HG03521 (cell line): ENCODE measurements around the gene TNFRSF6B.

Experiments
- ATAC-seq: cut with Tn5 transposase; IDR thresholded peaks from one replicate; pipeline ENCODE4 v1.9.1; 2021; ENCODE audit warnings: mild to moderate bottlenecking, moderate library complexity; ENCODE audit not compliant: unreplicated experiment

The TNFRSF6B gene

DNA sequence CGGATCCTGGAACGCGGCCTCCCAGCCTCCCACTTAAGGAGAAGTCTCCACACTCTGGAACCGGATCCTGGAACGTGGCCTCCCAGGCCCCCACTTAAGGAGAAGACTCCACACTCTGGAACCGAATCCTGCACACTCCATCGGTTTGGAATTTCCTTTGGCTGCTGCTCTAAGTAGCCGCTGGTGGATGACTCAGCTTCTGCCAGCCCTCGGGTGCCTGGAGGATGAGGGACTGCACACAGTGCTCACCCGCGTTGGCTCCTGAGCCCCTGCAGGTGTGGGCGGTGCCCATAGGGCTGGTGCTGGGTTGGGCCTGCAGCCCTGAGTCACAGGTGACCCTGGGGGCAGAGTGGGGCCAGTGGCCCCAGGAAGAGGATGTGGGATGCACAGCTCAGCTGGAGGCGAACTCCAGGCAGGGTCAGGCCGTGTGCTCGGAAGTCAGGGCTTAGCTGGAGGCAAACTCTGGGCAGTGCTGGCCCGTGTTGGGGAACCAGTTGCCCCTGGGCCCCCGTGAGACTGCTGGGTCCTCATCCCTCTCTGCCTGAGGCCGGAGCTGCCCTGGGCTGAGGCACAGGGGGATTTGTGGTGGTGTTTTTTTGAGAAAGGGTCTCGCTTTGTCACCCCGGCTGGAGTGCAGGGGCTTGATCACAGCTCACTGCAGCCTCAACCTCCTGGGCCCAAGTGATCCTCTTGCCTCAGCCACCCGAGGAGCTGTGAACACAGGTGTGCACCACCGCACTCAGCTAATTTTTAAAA is 13.9 kb upstream of the TNFRSF6B start:
- no peak for ATAC-seq

DNA sequence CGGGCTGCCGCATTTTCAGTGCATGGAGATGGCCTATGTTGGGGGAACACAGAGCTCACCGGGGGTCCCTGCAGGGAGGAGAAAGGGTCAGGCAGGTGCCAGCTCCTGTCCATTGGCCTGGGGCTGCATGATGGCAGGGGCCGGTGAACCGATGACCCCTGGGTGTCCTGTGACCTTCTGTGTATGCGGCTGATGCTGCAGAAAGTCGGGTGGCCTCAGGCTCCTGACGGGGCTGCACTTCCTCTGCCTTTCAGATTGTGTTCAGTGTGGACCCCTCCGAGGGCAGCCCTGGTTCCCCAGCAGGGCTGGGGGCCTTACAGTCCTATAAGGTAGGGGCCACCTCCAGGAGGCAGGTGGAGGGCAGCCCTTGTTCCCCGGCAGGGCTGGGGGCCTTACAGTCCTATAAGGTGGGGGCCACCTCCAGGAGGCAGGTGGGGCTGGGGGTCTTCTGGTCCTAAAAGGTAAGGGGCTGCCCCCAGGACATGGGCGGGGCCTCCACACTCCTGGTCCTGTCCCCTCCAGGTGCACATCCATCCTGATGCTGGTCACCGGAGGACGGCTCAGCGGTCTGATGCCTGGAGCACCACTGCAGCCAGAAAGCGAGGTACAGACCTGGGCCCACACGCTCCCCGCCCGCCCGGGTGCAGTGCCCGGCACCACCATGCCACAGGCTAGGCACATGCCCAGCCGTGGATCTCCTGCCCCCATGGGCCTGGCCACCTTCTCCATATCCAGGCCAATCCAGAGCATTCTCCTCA is 11.0 kb upstream of the TNFRSF6B start:
- ATAC-seq: no peak

DNA sequence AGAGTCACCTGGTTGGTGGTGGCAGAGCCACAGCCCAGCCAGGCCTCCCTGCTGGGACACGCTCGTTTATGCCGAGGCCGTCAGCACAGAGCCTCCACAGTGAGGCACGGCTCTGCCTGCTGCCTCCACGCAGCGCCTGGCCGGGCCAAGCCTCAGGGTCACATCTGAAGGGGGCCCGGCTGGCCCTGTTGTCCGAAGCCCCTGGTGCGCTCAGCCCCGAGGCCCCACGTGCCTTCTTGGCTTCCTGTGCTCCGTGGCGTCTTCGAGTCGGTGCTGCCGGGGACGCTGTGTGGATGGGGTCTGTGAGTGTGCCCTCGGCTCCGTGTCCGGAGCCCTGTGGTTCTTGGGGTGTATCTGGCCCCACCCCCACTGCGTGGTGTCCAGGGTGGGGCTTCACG is 10.4 kb upstream of the TNFRSF6B start:
- ATAC-seq: no peak

DNA sequence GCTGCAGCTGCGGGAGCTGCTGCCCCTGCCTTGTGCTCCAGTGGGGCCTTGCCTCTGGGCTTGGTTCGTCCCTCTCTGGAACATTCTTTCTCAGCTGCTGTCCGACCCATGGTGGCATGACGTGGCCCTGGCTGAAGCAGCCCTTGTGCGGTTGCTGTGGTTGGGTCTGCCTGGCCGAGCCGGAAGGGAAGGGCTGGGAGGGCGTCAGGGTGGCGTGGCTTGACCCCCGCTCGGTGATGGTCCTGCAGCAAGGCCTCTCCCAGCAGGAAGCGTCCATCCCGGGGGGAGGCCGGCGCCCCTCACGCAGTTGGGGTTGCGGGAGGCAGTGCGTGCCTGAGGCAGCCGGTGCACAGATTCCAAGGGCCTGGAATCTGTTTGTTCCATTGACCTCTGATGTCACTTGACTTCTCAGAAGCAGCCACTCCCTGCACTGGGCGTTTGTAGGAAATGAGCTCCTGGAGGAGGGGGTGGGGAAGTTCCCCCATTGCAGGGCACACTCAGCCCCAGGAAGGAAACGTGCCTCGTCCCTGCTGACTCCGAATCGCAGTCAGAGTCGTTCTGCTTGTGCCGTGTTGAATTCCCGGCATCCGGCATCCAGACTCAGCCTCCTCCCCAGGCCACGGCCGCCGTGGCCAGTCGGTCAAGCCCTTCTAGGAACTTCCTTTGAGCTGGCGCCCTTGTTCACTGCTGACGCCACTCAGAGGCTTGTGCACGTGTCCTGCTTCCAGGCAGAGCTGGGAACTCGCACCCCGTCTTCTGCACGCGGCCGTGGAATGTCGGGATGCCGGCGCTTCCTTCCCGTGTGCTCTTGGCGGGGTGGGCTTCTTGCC is 9.7 kb upstream of the TNFRSF6B start:
- ATAC-seq: no peak

DNA sequence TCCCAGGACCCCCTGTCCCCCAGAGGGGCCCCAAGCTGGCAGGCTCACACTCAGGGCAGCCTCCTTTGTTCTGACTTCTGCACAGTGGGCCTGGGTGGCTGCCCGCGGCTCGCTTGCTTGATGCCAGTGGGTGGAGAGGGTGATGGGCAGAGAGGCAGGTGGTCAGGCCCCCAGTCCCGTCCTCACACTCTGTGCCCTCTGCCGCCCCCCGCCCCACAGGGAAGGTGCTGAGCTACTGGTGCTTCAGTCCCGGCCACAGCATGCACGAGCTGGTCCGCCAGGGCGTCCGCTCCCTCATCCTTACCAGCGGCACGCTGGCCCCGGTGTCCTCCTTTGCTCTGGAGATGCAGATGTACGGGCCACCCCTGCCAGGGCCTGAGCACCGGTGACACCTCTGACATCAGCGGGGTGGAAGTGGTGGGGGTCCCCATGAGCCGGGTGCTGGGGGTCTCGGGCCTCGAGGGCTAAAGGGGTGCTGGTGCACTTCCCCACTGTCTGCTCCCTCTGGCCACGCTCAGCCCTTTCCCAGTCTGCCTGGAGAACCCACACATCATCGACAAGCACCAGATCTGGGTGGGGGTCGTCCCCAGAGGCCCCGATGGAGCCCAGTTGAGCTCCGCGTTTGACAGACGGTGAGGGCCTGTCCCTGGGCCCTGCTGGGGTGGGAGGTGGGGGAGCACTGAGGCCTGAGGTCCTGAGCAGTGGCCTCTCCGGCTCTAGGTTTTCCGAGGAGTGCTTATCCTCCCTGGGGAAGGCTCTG is 8.9 kb upstream of the TNFRSF6B start:
- ATAC-seq: no peak

GRCh38 chr20:63688228-63689045 is 8.0 kb upstream of the TNFRSF6B start:
- ATAC-seq: no peak

- no peak for ATAC-seq
Measured at GRCh38 chr20:63689046-63690002, 7.1 kb upstream of the TNFRSF6B start.

DNA sequence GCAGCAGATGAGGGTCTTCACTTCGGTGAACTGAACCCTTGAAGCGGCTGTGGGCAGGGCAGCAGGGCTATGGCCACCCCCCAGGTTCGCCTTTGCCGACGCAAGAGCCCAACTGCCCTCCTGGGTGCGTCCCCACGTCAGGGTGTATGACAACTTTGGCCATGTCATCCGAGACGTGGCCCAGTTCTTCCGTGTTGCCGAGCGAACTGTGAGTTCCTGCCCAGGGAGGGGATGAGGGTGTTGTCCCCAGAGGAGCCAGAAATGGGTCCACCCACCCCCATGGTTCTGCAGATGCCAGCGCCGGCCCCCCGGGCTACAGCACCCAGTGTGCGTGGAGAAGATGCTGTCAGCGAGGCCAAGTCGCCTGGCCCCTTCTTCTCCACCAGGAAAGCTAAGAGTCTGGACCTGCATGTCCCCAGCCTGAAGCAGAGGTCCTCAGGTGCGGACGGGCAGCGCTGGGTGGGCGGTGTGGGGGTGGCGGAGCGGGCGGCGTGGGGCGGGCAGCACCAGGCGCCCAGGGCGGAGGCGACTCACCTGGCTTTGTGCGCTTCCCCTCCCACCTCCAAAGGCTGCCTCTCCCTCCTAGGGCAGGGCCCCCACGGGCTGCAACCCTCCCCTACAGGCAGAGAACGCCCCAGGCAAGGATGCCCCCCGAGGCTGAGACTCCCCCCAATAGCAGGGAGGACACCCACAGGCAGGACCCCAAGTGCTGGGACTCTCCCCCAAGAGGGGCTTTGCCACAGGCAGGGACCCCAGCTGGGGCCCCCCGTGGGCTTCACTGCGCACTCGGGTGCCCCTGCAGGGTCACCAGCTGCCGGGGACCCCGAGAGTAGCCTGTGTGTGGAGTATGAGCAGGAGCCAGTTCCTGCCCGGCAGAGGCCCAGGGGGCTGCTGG is 6.2 kb upstream of the TNFRSF6B start:
- no peak for ATAC-seq

- ATAC-seq: no peak
Measured at GRCh38 chr20:63690898-63691710, 5.3 kb upstream of the TNFRSF6B start.

DNA sequence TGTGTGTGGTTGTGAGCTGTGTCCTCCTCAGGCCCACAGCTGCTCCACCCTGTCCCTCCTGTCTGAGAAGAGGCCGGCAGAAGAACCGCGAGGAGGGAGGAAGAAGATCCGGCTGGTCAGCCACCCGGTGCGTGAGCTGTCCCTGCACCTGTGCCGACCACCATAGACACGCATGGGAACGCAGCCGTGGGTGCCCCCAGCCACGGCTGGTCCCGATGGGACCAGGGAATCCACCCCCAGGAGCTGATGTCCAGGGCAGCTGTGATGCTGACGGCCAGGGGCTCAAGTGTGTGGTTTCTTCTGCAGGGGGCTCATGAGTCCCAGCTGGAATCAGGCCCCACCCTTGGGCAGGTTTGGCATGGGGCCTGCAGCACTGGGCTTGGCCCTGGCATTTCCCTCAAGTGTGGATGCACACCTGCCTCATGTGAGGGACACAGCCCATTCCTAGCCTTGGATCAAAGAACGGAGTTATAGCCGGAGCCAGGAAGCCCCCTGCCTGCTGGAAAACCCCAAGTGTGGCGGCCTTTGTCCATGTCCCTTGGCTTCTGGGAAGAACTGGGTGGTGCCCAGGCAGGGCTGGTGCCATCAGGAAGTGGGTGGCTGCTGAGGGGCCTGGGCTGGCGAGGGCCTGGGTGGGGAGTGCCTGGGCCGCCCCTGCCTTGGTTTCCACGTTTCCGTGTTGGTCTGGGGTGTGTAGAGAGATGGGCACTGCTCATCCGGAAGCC is 4.6 kb upstream of the TNFRSF6B start:
- ATAC-seq: no peak

DNA sequence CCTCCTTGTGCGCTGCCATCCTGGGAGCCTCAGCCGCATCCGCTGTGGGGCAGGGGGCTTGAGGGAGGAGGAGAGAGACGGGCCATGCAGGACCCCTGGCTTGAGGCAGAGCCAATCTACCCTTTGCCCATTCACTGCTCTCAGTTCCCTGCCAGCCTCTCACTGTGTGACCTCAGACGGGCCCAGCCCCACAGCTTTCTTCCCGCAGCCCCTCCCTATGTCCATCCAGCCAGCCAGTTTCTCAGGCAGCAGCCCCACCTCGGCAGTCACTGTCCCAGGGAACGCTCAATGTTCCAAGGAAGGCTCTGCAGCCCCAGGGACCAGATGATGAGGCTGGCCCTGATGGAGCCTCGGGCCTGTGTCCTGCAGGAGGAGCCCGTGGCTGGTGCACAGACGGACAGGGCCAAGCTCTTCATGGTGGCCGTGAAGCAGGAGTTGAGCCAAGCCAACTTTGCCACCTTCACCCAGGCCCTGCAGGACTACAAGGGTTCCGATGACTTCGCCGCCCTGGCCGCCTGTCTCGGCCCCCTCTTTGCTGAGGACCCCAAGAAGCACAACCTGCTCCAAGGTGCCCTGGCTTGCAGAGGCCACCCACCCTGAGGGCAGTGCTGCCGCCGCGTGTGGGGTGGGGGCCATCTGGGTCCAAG is 3.9 kb upstream of the TNFRSF6B start:
- ATAC-seq: no peak

DNA sequence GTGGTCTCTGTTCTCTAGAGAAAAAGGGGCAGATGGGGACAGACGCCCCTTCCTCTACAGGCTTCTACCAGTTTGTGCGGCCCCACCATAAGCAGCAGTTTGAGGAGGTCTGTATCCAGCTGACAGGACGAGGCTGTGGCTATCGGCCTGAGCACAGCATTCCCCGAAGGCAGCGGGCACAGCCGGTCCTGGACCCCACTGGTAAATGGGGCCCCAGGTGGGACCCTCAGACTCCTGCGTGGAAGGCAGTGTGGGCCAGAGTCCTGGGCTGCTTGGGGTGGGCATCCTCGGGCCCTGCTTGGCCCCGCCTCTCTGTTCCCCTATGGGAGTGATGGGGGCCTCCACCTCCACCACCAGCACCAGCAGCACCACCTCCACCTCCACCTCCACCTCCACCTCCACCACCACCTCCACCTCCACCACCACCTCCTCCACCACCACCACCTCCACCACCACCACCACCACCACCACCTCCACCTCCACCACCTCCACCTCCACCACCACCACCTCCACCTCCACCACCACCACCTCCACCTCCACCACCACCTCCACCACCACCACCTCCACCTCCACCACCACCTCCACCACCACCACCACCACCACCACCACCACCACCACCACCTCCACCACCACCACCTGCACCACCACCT is 3.2 kb upstream of the TNFRSF6B start:
- ATAC-seq: no peak

- ATAC-seq: no peak
Measured at GRCh38 chr20:63693733-63694583, 2.5 kb upstream of the TNFRSF6B start.
